Activated CD4-positive, alpha-beta T cell treated with anti-CD3 and anti-CD28 coated beads, Interleukin-2, amount 50 U/mL, for 24 hours (primary cell): ENCODE data around the gene SPIRE1.
"Not testable (repeated sequence)": the region's sequence is repeated elsewhere in the genome, so short reads cannot be mapped to it uniquely, and the experiment has no call there.

ENCODE experiments used
- DNase-seq, 2 donors: peaks; one replicate each; pipeline ENCODE4 v3.0.0-alpha.2; 2020; ENCODE audit warnings: low read depth in 1 of 2, low spot score in 1 of 2

SPIRE1 gene

GRCh38 chr18:12497296-12497695, 160.6 kb downstream of the SPIRE1 start:
- DNase-seq = no peak

- DNase-seq = no peak
These were observed 165.0 kb downstream of the SPIRE1 start for GRCh38 chr18:12492907-12493306.

- DNase-seq = no peak
These were observed 166.1 kb downstream of the SPIRE1 start for GRCh38 chr18:12491611-12492435.

GRCh38 chr18:12485479-12486105, 172.3 kb downstream of the SPIRE1 start:
- no peak for DNase-seq

- not testable (repeated sequence) for DNase-seq
These were observed 176.0 kb downstream of the SPIRE1 start for GRCh38 chr18:12481915-12482314.

- no peak for DNase-seq
These were observed 177.9 kb downstream of the SPIRE1 start for GRCh38 chr18:12479982-12480381.

GRCh38 chr18:12479536-12479935, 178.4 kb downstream of the SPIRE1 start:
- no peak for DNase-seq

GRCh38 chr18:12478269-12479047, 179.4 kb downstream of the SPIRE1 start:
- DNase-seq = no peak

GRCh38 chr18:12477606-12478005, 180.3 kb downstream of the SPIRE1 start:
- no peak for DNase-seq

- no peak for DNase-seq
These were observed 181.0 kb downstream of the SPIRE1 start for GRCh38 chr18:12476955-12477354.

- DNase-seq = no peak
These were observed 183.0 kb downstream of the SPIRE1 start for GRCh38 chr18:12474876-12475275.

GRCh38 chr18:12474146-12474545, 183.8 kb downstream of the SPIRE1 start:
- no peak for DNase-seq

- DNase-seq = no peak
These were observed 187.4 kb downstream of the SPIRE1 start for GRCh38 chr18:12470382-12471075.

- DNase-seq = no peak
These were observed 189.5 kb downstream of the SPIRE1 start for GRCh38 chr18:12468445-12468844.

- DNase-seq = no peak
These were observed 193.2 kb downstream of the SPIRE1 start for GRCh38 chr18:12464731-12465130.

- no peak for DNase-seq
These were observed 194.7 kb downstream of the SPIRE1 start for GRCh38 chr18:12463191-12463590.

GRCh38 chr18:12462242-12462641, 195.7 kb downstream of the SPIRE1 start:
- no peak for DNase-seq

- DNase-seq = no peak
These were observed 196.6 kb downstream of the SPIRE1 start for GRCh38 chr18:12461326-12461725.

GRCh38 chr18:12460874-12461273, 197.0 kb downstream of the SPIRE1 start:
- no peak for DNase-seq

- no peak for DNase-seq
These were observed 199.1 kb downstream of the SPIRE1 start for GRCh38 chr18:12458771-12459170.

- no peak for DNase-seq
These were observed 201.5 kb downstream of the SPIRE1 start for GRCh38 chr18:12456441-12456840.
